H1 (cell line): ENCODE measurements around the gene NSDHL.

Source experiments
- BCL11A ChIP-seq, 2 experiments: IDR thresholded peaks; one replicate each; pipeline ENCODE4 v1.6.1; 2011; ENCODE audit warnings: low read depth in 2 of 2, low read length in 2 of 2, mild to moderate bottlenecking in 2 of 2
- CHD2 ChIP-seq: IDR thresholded peaks from 2 replicates; pipeline ENCODE4 v1.6.1; 2012; ENCODE audit warnings: low read length, improper control_type of control experiment
- JUND ChIP-seq: IDR thresholded peaks from 2 replicates; pipeline ENCODE4 v1.6.1; 2011; ENCODE audit warnings: mild to moderate bottlenecking, improper control_type of control experiment, low read length
- KDM5A ChIP-seq: fragments of 200-600 bp; IDR thresholded peaks from 2 replicates; pipeline ENCODE4 v1.7.1; 2012; ENCODE audit warnings: mild to moderate bottlenecking, low read length, inconsistent platforms, mixed read lengths
- POLR2AphosphoS5 ChIP-seq: IDR thresholded peaks from 2 replicates; pipeline ENCODE4 v1.6.1; 2011; ENCODE audit warnings: low read depth, low read length
- RAD21 ChIP-seq, 2 experiments: IDR thresholded peaks in 1 of 2; conservative IDR thresholded peaks in 1 of 2; 2 replicates each; pipeline ENCODE4 v1.6.1; 2011; ENCODE audit warnings: low read depth in 2 of 2, low read length in 2 of 2, improper control_type of control experiment in 1 of 2, inconsistent platforms in 1 of 2, mild to moderate bottlenecking in 1 of 2, moderate library complexity in 1 of 2
- TF ChIP-seq, protein P1 (sequence below): IDR thresholded peaks from 2 replicates; pipeline ENCODE4 v1.6.1; 2012; ENCODE audit warnings: low read length, inconsistent platforms
- TF ChIP-seq, protein P2 (sequence below), 3 experiments: IDR thresholded peaks; 1 replicate in 2 of 3; 2 replicates in 1 of 3; pipeline versions ENCODE4 v1.5.1 to v1.6.1; 2011; ENCODE audit warnings: low read length in 3 of 3, mild to moderate bottlenecking in 3 of 3, inconsistent platforms in 2 of 3, low read depth in 1 of 3, moderate library complexity in 1 of 3; ENCODE audit not compliant: insufficient read depth in 1 of 3; ENCODE audit errors: control extremely low read depth in 1 of 3

DNA sequence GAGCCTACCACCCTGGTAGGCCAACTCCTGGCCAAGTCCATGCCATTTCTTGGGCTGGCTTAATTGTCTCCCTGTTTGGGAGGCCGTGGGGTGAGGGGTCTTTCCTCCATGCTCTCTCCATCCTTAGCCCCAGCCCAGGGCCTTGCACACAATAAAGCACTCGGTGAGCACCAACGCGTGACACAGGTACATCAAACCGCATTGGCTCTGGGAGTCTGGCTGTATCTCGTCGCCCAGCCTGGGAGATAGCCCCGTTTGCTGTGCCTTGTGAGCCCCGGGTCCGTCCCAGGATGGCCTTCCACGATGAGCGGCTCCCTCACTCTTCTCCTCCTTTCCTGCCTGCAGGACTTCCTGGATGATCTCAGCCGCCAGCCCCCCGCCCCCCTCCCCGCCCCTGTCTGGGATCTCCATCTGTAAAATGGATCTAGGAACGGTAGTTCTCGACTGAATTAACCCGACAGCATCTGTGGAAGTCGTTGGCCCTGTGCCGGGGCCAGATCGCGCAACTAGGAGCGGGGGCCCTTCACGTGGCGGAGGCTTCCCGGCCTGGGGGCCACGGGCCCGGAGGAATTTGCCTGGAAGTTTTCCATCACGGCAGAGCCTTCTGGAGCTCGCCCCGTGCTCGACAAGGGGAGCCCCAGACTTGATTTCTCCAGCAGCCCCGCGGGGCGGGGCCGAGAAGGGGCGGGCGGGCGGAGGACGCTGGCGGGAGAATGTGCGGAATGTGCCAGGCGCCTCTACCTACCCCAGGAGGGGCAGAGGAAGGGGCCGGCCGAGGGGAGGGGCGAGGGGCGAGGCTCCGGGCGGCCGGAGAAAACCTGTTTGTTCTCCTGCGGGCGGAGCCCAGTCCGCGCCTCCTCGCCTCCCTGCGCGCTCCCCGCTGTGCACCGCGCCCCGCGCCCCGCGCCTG lies 66.6 kb downstream of the NSDHL start, which contains the start of gene ZNF185:
- TF ChIP-seq RAD21 (IDR thresholded peaks at IDR 0.05 in 1 of 2, conservative IDR thresholded peaks at IDR 0.05 in 1 of 2; ENCODE audit: low read depth in 2 of 2, low read length in 2 of 2) (no peak), KDM5A (no peak), BCL11A (IDR thresholded peaks at IDR 0.05; ENCODE audit: low read depth in 2 of 2, low read length in 2 of 2) (no peak), POLR2AphosphoS5 (no peak; the same call in 1 of the 2 replicates), JUND (no peak), CHD2 (no peak)
- TF ChIP-seq, protein P1, sequence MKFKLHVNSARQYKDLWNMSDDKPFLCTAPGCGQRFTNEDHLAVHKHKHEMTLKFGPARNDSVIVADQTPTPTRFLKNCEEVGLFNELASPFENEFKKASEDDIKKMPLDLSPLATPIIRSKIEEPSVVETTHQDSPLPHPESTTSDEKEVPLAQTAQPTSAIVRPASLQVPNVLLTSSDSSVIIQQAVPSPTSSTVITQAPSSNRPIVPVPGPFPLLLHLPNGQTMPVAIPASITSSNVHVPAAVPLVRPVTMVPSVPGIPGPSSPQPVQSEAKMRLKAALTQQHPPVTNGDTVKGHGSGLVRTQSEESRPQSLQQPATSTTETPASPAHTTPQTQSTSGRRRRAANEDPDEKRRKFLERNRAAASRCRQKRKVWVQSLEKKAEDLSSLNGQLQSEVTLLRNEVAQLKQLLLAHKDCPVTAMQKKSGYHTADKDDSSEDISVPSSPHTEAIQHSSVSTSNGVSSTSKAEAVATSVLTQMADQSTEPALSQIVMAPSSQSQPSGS: no peak
- TF ChIP-seq, protein P2, sequence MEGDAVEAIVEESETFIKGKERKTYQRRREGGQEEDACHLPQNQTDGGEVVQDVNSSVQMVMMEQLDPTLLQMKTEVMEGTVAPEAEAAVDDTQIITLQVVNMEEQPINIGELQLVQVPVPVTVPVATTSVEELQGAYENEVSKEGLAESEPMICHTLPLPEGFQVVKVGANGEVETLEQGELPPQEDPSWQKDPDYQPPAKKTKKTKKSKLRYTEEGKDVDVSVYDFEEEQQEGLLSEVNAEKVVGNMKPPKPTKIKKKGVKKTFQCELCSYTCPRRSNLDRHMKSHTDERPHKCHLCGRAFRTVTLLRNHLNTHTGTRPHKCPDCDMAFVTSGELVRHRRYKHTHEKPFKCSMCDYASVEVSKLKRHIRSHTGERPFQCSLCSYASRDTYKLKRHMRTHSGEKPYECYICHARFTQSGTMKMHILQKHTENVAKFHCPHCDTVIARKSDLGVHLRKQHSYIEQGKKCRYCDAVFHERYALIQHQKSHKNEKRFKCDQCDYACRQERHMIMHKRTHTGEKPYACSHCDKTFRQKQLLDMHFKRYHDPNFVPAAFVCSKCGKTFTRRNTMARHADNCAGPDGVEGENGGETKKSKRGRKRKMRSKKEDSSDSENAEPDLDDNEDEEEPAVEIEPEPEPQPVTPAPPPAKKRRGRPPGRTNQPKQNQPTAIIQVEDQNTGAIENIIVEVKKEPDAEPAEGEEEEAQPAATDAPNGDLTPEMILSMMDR (IDR thresholded peaks at IDR 0.05; ENCODE audit: control extremely low read depth in 1 of 3, insufficient read depth in 1 of 3, low read depth in 1 of 3, low read length in 3 of 3): no peak
